GM19023 (cell line): ENCODE data around the gene APLNR.
A peak's percentile ranks its signal among the peaks of the same experiment; 100 is the strongest.
"Not testable (repeated sequence)": the region's sequence is repeated elsewhere in the genome, so short reads cannot be mapped to it uniquely, and the experiment has no call there.

Experiments used
- ATAC-seq: cut with Tn5 transposase; IDR thresholded peaks from one replicate; pipeline ENCODE4 v1.9.1; 2021; ENCODE audit warnings: mild to moderate bottlenecking, moderate library complexity; ENCODE audit not compliant: unreplicated experiment

APLNR gene

DNA sequence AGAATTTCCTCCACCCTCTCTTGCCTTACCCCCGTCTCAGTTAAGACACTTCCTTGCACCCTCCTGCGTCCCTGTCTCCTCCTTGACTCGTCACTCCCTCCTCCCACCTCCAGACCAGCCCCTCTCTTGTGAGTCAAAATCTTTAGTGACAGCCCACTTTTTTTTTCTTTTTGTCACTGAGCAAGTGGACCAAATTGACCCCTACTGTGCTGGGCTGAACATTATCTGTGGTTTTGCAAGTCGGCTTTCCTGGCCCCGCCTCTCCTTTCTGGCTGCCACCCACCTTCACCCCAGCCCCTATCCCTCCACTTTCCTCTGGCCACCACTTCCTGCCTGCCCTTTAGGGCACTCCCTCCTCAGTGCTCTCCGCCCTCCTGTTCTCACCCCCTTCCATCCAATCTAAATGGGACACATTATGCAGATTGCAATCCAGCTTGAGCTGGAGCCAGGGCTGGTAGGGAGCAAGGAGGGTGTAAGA, at the start of gene APLNR:
Gene APLNR, minus strand, starts transcription at position 47 of the 478 bp plus-strand sequence. CDS start 246 bp downstream, outside the sequence.
- no peak for ATAC-seq

DNA sequence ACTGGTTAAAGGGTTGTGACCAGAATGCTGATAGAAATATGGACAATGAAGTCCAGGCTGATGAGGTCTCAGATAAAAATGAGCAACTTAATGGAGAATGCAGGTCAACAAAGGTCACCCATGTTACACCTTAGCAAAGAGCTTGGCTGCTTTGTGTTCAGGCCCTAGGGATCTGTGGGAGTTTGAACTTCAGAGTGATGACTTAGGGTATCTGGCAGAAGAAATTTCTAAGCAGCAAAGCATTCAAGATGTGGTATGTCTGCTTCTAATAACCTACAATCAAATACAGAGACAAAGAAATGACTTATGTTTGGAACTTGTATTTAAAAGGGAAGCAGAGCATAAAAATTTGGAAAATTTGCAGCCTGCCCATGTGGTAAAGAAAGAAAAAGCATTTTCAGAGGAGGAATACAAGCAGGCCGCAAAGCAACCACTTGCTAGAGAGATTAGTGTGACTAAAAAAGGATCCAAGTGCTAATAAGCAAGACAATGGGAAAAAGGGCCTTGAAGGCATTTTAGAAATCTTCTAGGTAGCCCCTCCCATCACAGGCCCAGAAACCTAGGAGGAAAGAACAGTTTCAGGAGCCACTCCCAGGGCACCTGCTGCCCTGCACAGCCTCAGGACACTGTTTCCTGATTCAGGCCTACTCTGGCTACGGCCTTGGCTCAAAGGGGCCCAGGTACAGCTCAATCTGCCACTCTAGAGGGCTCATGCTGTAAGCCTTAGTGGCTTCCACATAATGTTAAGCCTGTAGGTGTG, 46.4 kb upstream of the APLNR start:
- ATAC-seq: no peak

DNA sequence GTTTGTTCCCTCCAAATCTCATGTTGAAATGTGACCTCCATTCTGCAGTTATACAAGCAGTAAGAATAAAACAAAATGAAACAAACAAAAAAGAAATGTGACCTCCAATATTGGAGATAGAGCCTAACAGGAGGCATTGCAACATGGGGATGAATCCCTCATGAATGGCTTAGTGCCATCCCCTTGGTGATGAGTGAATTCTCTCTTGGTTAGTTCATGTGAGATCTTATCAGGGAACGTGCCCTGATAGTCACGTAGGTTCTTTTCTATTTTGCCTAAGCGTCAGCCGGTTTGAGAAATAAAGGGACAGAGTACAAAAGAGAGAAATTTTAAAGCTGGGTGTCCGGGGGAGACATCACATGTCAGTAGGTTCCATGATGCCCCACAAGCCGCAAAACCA, 44.5 kb upstream of the APLNR start:
- ATAC-seq: not testable (repeated sequence)

DNA sequence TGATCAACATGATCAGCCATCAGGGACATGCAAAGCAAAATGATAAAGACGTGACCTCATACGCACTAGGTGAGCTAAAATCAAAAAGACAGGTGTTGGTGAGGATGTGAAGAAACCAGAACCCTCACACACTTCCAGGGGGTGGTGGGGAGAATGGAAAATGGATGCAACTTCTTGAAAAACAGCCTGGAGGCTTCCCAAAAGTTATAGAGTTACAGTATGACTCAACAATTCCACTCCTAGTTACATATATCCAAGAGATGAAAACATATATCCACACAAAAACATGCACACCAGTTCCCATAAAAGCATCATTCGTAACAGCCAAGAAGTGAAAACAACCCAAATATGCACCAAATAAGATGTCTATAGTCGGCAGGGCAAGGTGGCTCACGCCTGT, 42.1 kb upstream of the APLNR start:
- ATAC-seq: no peak

DNA sequence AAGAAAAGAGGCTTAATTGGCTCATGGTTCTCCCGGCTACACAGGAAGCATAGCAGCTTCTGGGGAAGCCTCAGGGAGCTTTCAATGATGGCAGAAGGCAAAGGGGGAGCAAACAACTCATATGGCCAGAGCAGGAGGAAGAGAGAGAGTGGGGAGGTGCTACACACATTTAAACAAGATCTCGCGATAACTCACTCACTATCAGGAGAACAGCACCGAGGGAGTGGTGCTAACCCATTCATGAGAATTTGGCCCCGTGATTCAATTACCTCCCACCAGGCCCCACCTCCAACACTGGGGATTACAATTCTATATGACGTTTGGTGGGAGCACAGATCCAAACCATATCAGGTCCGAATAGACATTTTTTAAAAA, 41.7 kb upstream of the APLNR start:
- no peak for ATAC-seq

DNA sequence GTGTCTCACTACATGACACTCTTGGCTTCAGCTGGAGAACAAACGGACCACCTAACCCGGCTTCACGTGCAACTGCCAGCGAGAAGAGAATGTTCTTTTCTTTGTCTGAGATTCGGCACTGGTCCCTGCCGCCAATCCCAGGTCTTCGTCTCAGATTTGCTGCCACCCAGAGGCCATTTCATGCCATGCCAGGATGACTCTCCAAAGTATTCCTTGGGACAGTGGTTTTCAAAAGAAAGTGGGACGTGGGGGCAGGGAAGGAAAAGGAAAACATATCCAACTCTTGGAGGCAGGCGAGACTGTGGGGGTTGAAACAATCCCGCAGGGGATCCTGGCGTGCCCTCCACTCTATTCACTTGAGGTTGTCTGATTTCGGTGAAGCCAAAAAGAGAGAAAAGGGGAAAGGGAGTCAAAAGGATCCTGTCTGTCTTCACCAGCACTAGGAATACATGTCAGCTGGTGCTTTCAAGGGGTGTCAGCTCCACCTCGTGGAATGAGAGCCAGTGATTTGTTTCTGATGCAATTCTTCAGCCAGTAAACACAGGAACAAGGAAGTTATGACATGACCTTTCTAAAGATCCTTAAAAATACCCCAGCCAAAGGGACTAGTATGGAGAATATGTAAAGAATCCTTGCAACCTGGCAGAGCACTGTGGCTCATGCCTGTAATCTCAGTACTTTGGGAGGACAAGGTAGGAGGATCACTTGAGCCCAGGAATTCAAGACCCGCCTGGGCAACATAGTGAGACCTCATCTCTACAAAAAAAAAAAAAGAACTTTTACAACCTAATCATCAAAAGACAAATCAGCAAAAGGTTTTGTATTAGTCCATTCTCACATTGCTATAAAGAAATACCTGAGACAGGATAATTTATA, 41.0 kb upstream of the APLNR start:
- ATAC-seq: peak; percentile 82

DNA sequence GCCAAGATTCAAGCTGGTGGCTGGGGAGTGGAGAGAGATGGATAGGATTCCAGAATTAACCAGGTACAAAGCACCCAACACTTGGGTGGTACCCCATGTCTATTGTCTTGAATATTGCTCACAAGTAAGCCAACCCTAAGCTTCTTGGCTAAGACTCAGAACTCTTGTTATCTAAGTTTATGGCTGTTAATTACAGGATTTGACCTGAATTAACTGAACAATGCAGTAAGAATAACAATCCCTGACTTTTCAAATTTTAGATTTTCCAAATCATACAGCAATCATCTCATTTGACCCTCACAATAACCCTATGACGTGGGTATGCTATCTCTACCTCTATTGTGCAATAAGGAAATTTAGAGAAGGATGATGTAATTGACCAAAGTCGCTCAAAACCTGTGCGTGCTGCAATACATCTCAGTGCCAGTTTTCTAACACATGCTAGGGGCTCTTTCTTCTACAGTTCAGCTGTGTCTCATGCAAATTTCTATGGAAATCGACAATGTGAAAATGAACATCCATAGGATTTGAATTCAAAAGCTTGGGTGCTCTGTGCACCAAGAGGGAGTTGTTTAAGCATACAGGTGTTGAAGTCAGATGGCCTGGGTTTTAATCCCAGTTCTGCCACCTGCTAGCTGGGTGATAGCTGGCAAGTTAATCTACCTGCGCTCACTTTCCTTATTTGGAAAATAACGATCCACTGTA, 40.1 kb upstream of the APLNR start:
- ATAC-seq: no peak

DNA sequence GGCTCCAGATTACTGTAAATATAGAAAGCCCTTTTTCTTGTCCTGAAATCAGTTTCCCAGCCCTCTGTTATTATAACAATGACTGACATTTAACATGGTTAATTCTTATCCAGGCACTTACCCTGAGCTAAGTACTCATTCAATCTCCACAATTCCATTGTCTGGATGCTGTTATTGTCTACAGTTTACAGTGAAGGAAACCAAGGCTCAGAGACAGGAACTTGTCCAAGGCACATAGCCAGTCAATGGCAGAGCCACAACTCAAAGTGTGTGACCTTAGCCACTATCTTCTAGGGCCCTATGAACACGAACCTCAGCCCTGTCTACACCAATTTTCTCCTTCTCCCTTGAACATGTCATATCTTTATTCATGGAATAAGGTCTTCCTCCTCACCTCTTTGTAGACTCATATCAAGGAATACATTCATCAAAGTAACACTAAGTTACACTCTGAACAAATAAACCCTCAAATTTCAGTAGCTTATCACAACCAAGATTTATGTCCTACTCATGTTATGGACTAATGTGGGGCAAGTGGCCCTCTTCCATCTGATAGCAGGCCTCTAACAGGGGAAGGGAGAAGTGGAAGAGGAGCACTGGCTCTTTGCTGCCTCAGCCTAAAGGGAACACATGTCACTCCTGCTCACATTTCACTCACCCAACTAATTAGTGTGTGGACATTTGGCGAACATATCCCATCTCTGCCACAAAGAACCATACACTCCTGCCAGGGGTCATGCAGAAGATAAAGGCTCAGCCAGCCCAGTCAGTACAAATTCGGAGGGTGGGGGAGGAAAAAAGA, 39.3 kb upstream of the APLNR start:
- ATAC-seq: no peak

DNA sequence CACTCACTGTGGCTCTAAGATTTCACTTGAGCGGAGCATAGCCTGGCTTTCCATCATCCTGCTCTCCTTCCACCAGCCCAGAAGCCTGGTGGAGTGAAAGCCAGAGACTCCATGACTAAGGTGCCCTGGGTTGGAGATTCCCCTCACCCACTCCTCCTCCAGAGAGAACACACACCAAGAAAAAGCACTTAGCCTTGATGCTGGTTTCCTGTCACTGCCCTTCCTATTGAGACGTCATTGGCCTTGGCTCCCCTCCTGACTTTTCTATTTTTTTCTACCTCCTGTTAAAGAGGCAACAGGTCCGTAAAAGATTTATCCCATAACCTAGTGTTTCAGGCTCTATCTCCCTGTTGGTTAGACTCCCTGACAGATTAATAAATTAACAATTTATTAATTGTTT, 38.5 kb upstream of the APLNR start:
- ATAC-seq: no peak

DNA sequence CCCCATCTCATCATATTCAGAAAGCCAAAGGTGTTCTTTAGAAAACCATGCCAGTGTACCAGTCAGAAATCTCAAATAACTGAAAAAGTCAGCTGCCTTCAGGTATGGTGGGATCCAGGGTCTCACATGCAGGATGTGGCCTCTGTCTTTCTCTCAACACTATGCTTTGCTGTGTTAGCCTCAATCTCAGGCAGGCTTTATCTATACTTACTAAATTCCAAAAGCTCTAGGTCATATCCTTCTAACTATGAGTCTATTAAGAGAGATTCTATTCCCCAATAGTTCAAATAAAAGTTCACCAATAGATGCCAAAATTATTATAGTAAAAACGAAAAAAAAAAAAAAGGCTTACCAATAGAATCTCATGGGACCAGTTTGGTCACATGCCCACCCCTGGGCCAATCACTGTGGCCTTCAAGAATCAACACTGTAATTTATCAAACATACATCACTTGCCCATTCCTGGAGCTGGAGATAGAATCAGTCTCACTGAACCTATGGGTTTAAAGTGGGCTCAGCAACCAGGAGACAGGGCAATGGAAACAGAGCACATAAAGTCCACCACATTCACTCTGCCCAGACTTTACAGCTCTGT, 38.0 kb upstream of the APLNR start:
- no peak for ATAC-seq

DNA sequence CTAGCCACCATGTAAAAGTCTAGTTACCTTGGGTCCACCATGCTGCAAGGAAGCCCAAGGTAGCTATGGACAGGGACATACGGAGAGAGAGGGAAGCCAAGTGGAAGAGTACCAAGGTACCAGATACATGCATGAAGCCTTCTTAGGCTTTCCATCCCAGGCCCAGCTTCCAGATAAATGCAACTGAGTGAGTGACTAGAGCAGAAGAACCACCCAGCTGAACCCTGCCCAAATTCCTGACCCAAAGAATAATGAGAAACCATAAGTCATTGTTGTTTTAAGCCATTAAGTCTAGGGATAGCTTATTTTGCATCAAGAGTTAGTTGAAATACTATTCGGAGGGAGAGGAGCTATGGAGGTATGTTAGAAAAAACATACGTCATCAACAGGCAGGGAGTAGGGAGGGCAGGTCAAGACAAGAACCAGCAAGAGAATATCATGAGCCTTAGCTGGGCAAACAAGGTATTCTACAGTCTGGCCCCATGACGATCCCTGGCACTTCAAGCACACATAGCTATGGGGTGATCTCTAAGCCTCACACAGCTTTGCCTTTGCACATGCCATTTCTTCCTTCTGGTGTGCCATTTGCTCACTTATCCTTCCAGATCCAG, 36.5 kb upstream of the APLNR start:
- ATAC-seq: no peak

DNA sequence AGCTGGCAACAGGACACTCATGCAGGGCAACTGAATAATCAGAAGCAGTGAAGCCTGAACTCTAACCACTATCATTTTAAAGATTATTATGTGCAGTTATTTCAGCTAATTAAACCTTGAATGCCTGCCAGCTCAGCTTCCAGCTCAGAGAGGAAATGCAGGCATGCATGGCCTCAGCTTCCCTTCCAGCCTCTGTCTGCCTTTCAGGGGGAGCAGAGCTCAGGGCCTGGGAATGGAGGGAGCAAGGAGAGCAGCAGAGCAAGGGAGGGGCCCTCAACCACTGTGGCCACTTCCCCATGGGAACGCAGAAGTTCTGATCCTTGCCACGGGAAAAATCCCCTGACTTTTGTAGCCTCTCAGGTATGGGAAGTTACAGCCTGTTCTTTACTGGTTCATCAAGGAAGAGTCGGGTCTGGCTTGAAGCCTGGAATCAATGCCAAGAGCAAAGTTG, 32.5 kb upstream of the APLNR start:
- ATAC-seq: no peak

DNA sequence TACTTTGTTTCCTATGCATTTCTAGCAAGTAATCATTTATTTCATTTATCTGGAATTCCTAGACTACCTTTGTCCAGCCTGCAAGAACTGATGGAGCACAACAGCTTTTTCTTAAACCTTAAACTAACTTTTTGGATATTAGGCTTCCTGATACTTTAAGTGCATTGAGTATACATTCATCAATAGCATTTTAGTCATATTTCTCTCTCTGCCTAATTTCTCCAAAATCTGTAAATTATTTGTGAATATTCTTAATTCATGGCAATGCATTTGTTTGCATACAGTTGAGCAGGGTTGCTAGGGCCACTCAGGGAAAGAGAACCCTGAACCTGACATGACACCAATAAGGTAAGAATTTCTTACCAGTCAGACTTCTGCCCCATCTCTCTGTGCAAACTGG, 29.1 kb upstream of the APLNR start:
- no peak for ATAC-seq

DNA sequence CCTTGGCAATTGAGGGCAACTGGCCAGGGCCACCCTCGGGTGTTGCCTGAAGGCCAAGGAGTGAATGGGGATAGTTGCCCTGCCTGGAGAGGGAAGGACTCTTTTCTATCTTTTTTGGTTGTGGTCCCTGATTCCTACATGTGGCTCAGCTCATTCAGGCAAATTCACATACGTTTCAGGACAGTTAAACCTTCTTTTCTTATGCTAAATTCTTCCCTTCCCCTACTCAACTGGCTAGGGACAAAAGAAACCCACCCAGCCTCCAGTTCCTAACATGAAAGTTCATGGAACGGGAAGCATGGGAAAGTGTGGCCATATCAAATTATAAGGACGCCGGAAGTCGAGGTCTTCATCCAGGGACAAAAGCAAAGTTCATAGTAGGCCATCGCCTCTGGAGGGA, 26.3 kb upstream of the APLNR start:
- ATAC-seq: no peak

DNA sequence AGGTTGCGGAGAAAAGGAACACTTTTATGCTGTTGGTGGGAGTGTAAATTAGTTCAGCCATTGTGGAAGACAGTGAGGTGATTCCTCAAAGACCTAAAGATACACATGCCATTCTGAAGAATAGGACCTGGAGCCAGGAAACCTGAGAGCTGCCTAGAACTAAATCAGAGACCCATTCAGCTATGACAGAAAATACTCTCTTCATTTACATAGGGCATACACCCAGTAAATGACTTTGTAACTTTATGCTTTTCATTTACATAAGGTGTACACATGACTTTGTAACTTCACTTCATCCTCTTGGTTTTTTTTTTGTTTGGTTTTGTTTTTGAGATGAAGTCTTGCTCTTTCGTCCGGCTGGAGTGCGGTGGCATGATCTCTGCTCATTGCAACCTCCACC, 25.1 kb upstream of the APLNR start:
- ATAC-seq: no peak

DNA sequence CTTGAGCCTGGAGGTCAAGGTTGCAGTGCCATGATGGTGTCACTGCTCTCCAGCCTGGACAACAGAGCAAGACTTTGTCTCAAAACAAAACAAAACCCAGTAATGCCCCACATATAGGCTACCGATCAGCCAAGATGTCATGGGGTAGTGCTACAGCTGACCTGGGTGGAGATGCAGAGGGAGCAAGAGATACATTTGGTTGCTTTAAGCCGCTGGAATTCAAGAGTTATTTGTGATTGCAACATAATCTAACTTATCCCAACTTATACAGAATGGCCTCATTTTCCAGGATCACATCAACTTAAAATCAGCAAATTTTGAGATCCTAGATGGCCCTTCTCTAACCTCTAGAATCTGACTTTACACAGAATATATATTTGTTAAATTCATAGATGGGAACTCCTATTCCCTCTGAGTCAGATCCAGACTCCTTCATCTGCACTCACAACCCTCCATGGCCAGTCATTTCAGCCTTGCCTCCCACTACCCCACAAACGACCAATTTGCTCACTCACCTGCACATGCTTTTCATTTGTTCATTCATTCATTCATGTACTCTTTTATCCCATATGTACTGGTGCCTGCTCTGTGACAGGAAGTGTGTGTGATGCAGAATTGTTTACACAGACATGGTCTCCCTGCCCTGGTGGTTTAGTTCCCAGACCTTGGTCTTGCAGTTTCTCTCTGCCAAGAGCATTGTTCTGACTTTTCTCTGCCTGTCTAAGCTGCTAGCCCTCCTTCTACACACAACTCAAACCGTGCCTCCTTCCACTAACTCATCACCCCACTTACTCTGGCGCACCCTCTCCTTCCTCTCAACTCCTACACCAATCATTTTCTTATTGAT, 24.1 kb upstream of the APLNR start:
- ATAC-seq: no peak

DNA sequence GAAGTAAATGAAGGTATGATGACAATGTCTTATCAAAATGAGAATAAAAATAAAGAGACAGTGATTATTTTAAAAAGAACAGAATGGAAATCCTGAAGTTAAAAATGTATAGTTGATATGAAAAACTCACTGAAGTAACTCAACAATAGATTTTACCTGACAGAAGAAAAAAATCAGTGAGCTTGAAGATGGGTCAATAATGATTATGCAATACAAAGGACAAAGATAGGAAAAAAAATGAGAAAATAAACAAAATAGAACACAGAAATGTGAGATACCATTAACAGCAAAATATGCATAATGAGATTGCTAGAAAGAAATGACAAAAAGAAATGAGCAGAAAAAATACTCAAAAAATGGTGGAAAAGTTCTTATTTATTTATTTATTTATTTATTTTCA, 19.1 kb upstream of the APLNR start:
- no peak for ATAC-seq

DNA sequence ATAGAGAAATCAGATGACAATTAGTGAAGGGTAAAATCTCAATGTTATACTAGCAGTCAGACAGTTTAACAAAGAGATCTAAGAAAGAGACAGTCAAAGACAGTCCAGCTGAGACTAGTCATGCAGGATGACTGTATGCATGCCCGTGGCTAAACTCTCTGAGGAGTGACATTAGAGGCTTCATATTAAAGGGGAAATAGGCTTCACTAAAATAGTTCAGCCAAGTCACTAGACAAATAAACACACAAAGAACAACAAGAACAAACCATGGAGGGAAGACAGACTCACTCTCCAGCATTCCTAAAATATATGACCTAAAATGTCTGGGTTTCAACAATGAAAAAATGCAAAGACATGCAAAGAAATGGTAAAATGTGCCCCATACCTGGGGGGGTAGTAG, 18.6 kb upstream of the APLNR start:
- no peak for ATAC-seq

DNA sequence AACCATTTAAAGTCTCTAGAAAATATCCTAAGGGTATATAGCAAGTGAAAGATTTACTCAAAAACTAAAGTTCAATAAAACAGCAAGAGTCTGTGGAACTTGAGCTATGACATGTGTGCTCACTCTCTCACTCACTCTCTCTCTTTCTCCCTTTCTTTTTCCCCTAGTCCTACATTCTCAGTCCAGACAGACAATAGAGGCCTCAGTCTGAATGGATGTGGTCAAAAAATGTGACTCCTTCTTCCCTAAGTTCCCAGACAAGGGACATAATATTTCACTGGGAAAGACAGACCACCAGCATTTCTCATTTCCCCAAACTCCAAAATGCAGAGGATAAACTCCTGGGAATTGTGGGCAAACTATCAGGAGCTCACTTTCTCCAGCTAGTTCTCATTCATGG, 17.6 kb upstream of the APLNR start:
- no peak for ATAC-seq
